ENCODE measurements around the gene PHLDA3.

The PHLDA3 gene

GRCh38 chr1:201511941-201512539, 43.1 kb upstream of the PHLDA3 start:
- no peak for FAIRE-seq
- DNase-seq (ENCODE audit: insufficient read length, low spot score): no peak
- TF ChIP-seq POLR2A (IDR thresholded peaks at IDR 0.05; ENCODE audit: low read depth, low read length) (no peak), SPI1 (IDR thresholded peaks at IDR 0.05; ENCODE audit: low read depth, low read length) (peak; percentile 88)

- TF ChIP-seq POU2F2 (IDR thresholded peaks at IDR 0.05; ENCODE audit: low read depth, low read length) (no peak), POLR2AphosphoS5 (IDR thresholded peaks at IDR 0.05; ENCODE audit: low read depth, low read length) (no peak), SPI1 (IDR thresholded peaks at IDR 0.05; ENCODE audit: low read depth, low read length) (no peak), PAX5 (IDR thresholded peaks at IDR 0.05; ENCODE audit: insufficient read depth, low read length, severe bottlenecking) (no peak), TAF1 (IDR thresholded peaks at IDR 0.05; ENCODE audit: low read depth, low read length) (no peak), POLR2A (IDR thresholded peaks at IDR 0.05; ENCODE audit: low read depth, low read length) (no peak)
These were observed 42.5 kb upstream of the PHLDA3 start for GRCh38 chr1:201511396-201511940.

DNA sequence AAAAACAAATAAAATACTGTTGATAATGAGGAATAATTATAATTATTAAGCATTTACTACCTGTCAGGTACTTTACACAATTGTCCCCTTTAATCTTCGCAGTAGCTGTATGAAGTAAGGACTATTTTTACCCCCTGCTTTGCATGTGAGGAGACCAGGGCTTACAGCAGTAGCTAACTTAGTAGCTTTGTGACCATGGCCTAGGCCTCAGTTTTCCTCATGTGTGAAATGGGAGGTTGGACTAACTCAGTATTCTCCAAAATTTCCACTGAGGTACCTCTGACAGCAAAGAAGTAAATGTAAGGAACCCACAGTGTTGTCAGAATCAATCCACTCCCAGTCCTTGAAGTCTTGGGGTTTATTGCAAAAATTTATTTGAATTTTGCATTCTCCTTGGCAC, 41.7 kb upstream of the PHLDA3 start:
- TF ChIP-seq POU2F2 (IDR thresholded peaks at IDR 0.05; ENCODE audit: low read depth, low read length): no peak
- TF ChIP-seq SPI1 (IDR thresholded peaks at IDR 0.05; ENCODE audit: low read depth, low read length): no peak
- TF ChIP-seq POLR2AphosphoS5 (IDR thresholded peaks at IDR 0.05; ENCODE audit: low read depth, low read length): no peak
- no peak for TF ChIP-seq TAF1 (IDR thresholded peaks at IDR 0.05; ENCODE audit: low read depth, low read length)
- no peak for FAIRE-seq
- DNase-seq (ENCODE audit: insufficient read length, low spot score): no peak

More at GRCh38 chr1:201511396-201511940, 42.5 kb upstream of the PHLDA3 start:
- DNase-seq (ENCODE audit: insufficient read length, low spot score) (no peak), FAIRE-seq (no peak)

GRCh38 chr1:201509601-201510374, 40.8 kb upstream of the PHLDA3 start:
- TF ChIP-seq TAF1 (IDR thresholded peaks at IDR 0.05; ENCODE audit: low read depth, low read length) (no peak), SPI1 (IDR thresholded peaks at IDR 0.05; ENCODE audit: low read depth, low read length) (no peak), PAX5 (IDR thresholded peaks at IDR 0.05; ENCODE audit: insufficient read depth, low read length, severe bottlenecking) (no peak)
- FAIRE-seq: no peak
- DNase-seq (ENCODE audit: insufficient read length, low spot score): no peak

GRCh38 chr1:201508809-201509208, 39.8 kb upstream of the PHLDA3 start:
- FAIRE-seq (no peak), DNase-seq (ENCODE audit: insufficient read length, low spot score) (no peak)
- no peak for TF ChIP-seq POLR2A (IDR thresholded peaks at IDR 0.05; ENCODE audit: low read depth, low read length)
- no peak for TF ChIP-seq PAX5 (IDR thresholded peaks at IDR 0.05; ENCODE audit: insufficient read depth, low read length, severe bottlenecking)
- TF ChIP-seq TAF1 (IDR thresholded peaks at IDR 0.05; ENCODE audit: low read depth, low read length): no peak
- no peak for TF ChIP-seq POLR2AphosphoS5 (IDR thresholded peaks at IDR 0.05; ENCODE audit: low read depth, low read length)
- TF ChIP-seq POU2F2 (IDR thresholded peaks at IDR 0.05; ENCODE audit: low read depth, low read length): no peak
- no peak for TF ChIP-seq SPI1 (IDR thresholded peaks at IDR 0.05; ENCODE audit: low read depth, low read length)

- TF ChIP-seq SPI1 (IDR thresholded peaks at IDR 0.05; ENCODE audit: low read depth, low read length) (no peak), POU2F2 (IDR thresholded peaks at IDR 0.05; ENCODE audit: low read depth, low read length) (no peak), POLR2AphosphoS5 (IDR thresholded peaks at IDR 0.05; ENCODE audit: low read depth, low read length) (no peak), PAX5 (IDR thresholded peaks at IDR 0.05; ENCODE audit: insufficient read depth, low read length, severe bottlenecking) (no peak), TAF1 (IDR thresholded peaks at IDR 0.05; ENCODE audit: low read depth, low read length) (no peak), POLR2A (IDR thresholded peaks at IDR 0.05; ENCODE audit: low read depth, low read length) (no peak)
- DNase-seq (ENCODE audit: insufficient read length, low spot score) (no peak), FAIRE-seq (no peak)
These were observed 38.3 kb upstream of the PHLDA3 start for GRCh38 chr1:201507360-201507675.

- DNase-seq (ENCODE audit: insufficient read length, low spot score) (peak; percentile 93), FAIRE-seq (peak; percentile 92)
- TF ChIP-seq POLR2AphosphoS5 (IDR thresholded peaks at IDR 0.05; ENCODE audit: low read depth, low read length) (peak; percentile 33; the same call in 1 of the 2 replicates), SPI1 (IDR thresholded peaks at IDR 0.05; ENCODE audit: low read depth, low read length) (no peak), TAF1 (IDR thresholded peaks at IDR 0.05; ENCODE audit: low read depth, low read length) (no peak), POU2F2 (IDR thresholded peaks at IDR 0.05; ENCODE audit: low read depth, low read length) (no peak), POLR2A (IDR thresholded peaks at IDR 0.05; ENCODE audit: low read depth, low read length) (peak; percentile 52), PAX5 (IDR thresholded peaks at IDR 0.05; ENCODE audit: insufficient read depth, low read length, severe bottlenecking) (peak; percentile 47)
These were observed 37.8 kb upstream of the PHLDA3 start, which contains the start of gene CSRP1 for GRCh38 chr1:201506557-201507359. CSRP1 (minus strand) TSS chr1:201507123; CDS start chr1:201496303, 10,820 bp downstream.

GRCh38 chr1:201506092-201506491, 37.1 kb upstream of the PHLDA3 start:
- peak; percentile 5 for FAIRE-seq
- TF ChIP-seq POLR2AphosphoS5 (IDR thresholded peaks at IDR 0.05; ENCODE audit: low read depth, low read length) (no peak), PAX5 (IDR thresholded peaks at IDR 0.05; ENCODE audit: insufficient read depth, low read length, severe bottlenecking) (no peak), SPI1 (IDR thresholded peaks at IDR 0.05; ENCODE audit: low read depth, low read length) (no peak), TAF1 (IDR thresholded peaks at IDR 0.05; ENCODE audit: low read depth, low read length) (no peak), POLR2A (IDR thresholded peaks at IDR 0.05; ENCODE audit: low read depth, low read length) (no peak), POU2F2 (IDR thresholded peaks at IDR 0.05; ENCODE audit: low read depth, low read length) (no peak)
- DNase-seq (ENCODE audit: insufficient read length, low spot score): no peak

GRCh38 chr1:201505503-201505890, 36.5 kb upstream of the PHLDA3 start:
- no peak for FAIRE-seq
- DNase-seq (ENCODE audit: insufficient read length, low spot score): no peak
- TF ChIP-seq PAX5 (IDR thresholded peaks at IDR 0.05; ENCODE audit: insufficient read depth, low read length, severe bottlenecking) (no peak), SPI1 (IDR thresholded peaks at IDR 0.05; ENCODE audit: low read depth, low read length) (no peak), POLR2A (IDR thresholded peaks at IDR 0.05; ENCODE audit: low read depth, low read length) (no peak), TAF1 (IDR thresholded peaks at IDR 0.05; ENCODE audit: low read depth, low read length) (no peak)

Data from GM12891 (cell line).